ENCODE results near the gene ATP1A3.
"Not testable (repeated sequence)": the region's sequence is repeated elsewhere in the genome, so short reads cannot be mapped to it uniquely, and the experiment has no call there.

Gene ATP1A3

GRCh38 chr19:41944336-41944735, 49.7 kb downstream of the ATP1A3 start:
- DNase-seq (ENCODE audit: low read depth) = no peak
- no peak for TF ChIP-seq CTCF (IDR thresholded peaks at IDR 0.05; ENCODE audit: low read length, missing control alignments)
- H3K4me3 ChIP-seq (replicated peaks; ENCODE audit: low read depth, low read length) = no peak overlapping the region

- no peak overlapping the region for H3K4me3 ChIP-seq (replicated peaks; ENCODE audit: low read depth, low read length)
- no peak for DNase-seq (ENCODE audit: low read depth)
- TF ChIP-seq CTCF (IDR thresholded peaks at IDR 0.05; ENCODE audit: low read length, missing control alignments) = no peak
These were observed 52.4 kb downstream of the ATP1A3 start for GRCh38 chr19:41941410-41942202.

DNA sequence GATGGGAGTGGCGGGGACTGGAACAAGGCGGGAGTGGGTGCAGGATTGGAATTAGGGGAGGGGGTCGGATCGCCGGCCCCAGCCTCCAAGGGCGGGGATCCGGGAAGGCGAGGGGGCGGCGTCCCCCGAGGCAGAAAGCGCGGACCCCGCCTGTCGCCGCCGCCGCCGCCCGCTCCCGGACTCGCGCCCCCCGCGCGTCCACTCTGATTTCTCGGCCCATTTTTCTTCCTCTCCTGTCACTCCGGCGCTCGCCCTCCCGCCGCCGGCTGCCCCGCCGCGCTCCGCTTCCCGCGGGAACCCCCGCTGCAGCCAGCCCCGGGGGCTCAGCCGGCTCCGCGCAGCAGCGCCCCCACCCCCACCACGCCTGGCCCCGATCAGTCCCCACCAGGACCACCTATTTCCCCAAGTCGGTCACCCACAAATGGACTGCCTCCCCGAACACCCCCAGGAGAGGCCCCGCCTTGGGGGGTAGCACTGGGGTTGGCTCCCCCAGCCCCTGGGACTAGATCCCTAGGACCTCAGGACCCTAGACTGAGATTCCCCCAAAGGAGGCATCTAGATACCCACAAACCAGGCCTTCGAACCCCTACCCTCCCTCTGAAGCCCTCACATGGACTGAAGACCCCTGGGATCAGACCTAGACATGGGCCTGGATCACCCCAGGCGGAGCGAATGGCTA, 53.2 kb downstream of the ATP1A3 start:
- DNase-seq (ENCODE audit: low read depth) = no peak
- peak overlapping the region; percentile 46 for H3K4me3 ChIP-seq (replicated peaks; ENCODE audit: low read depth, low read length)
- no peak for TF ChIP-seq CTCF (IDR thresholded peaks at IDR 0.05; ENCODE audit: low read length, missing control alignments)

DNA sequence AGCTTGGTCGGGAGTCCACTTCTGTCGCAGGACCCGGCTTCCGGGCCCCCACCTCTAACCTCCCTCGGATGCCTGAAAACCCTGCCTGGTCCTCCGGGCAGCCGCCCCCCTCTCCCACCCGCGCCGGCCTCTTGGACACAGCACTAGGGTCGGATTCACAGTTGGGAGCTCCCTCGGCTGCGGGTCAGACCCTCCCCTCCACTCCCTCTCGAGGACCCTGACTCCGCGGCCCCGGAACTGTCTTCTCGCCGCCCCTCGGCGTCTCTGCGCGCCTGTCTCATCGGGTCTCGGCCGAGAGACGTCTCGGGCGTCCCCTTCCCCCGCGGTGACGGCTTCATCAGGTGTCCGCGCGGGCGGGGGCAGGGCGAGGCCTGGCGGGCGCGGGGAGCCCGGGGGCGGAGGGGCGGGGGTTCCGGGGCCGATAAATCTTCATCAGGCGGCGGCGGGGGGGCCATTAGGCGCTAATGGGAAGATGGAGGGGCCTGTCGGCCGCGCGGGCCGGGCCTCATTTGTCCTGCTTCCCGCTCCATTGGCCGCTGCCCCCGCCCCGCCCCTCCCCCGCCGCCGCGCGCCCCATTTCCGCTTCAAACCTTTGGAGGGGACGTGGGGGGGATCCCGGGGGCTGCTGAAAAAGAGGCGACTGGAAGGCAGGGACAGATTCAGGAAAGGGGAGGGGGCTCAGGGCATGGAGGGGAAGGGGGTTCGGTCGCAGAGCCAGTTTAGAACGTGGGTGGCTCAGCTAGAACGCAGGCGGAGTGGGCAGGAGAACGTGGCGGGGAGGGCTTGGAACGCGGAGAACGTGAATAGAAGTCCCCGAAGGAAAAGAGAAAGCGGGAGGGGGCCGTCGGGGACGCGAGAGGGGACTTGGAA, 53.9 kb downstream of the ATP1A3 start:
- H3K4me3 ChIP-seq (replicated peaks; ENCODE audit: low read depth, low read length) = peak overlapping the region; percentile 46
- DNase-seq (ENCODE audit: low read depth) = no peak
- TF ChIP-seq CTCF (IDR thresholded peaks at IDR 0.05; ENCODE audit: low read length, missing control alignments) = no peak

GRCh38 chr19:41939209-41939608, 54.8 kb downstream of the ATP1A3 start:
- not testable (repeated sequence) for H3K4me3 ChIP-seq (replicated peaks; ENCODE audit: low read depth, low read length); DNase-seq (ENCODE audit: low read depth)

- no peak for DNase-seq (ENCODE audit: low read depth)
- no peak overlapping the region for H3K4me3 ChIP-seq (replicated peaks; ENCODE audit: low read depth, low read length)
- TF ChIP-seq CTCF (IDR thresholded peaks at IDR 0.05; ENCODE audit: low read length, missing control alignments) = no peak
These were observed 56.2 kb downstream of the ATP1A3 start for GRCh38 chr19:41937525-41938468.
